ENCODE results near the gene TMEM52. TPM values are rescaled to one million over a fixed set of nuclear protein-coding genes. Genes with fewer than 3 reads are reported as not detected.
A peak's percentile ranks its signal among the peaks of the same experiment; 100 is the strongest.

The TMEM52 gene
- total and polyA plus RNA-seq, 9 of the 15 experiments (the other 6 are each of a cell fraction or from before 2014, with no cell fraction given): 0.37 to 22.5 (median 6.8) TPM

- TF ChIP-seq SRSF7 (optimal IDR thresholded peaks at IDR 0.05; ENCODE audit: low read depth, low read length) (no peak), HMBOX1 (IDR thresholded peaks at IDR 0.05) (peak; percentile 85), HMG20A (CRISPR knock-in tag; conservative IDR thresholded peaks at IDR 0.05) (no peak), MTF1 (CRISPR knock-in tag; IDR thresholded peaks at IDR 0.05; ENCODE audit: borderline replicate concordance) (no peak), POLR2AphosphoS2 (IDR thresholded peaks at IDR 0.05; ENCODE audit: low read length) (peak; percentile 80; the same call in 1 of the 2 replicates), CEBPB (tag; IDR thresholded peaks at IDR 0.05) (no peak), RB1 (IDR thresholded peaks at IDR 0.05; ENCODE audit: low read depth) (peak; percentile 87), ILK (tag; IDR thresholded peaks at IDR 0.05; ENCODE audit: borderline replicate concordance, low read depth) (no peak), CCAR2 (IDR thresholded peaks at IDR 0.05; ENCODE audit: low read depth, low read length) (no peak)
- TF ChIP-seq, protein P1, sequence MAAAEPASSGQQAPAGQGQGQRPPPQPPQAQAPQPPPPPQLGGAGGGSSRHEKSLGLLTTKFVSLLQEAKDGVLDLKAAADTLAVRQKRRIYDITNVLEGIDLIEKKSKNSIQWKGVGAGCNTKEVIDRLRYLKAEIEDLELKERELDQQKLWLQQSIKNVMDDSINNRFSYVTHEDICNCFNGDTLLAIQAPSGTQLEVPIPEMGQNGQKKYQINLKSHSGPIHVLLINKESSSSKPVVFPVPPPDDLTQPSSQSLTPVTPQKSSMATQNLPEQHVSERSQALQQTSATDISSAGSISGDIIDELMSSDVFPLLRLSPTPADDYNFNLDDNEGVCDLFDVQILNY (CRISPR knock-in tag; IDR thresholded peaks at IDR 0.05): no peak
- TF ChIP-seq, protein P2, sequence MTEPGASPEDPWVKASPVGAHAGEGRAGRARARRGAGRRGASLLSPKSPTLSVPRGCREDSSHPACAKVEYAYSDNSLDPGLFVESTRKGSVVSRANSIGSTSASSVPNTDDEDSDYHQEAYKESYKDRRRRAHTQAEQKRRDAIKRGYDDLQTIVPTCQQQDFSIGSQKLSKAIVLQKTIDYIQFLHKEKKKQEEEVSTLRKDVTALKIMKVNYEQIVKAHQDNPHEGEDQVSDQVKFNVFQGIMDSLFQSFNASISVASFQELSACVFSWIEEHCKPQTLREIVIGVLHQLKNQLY (CRISPR knock-in tag; conservative IDR thresholded peaks at IDR 0.05): no peak
- TF ChIP-seq, protein P3, sequence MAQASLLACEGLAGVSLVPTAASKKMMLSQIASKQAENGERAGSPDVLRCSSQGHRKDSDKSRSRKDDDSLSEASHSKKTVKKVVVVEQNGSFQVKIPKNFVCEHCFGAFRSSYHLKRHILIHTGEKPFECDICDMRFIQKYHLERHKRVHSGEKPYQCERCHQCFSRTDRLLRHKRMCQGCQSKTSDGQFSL (CRISPR knock-in tag; IDR thresholded peaks at IDR 0.05): 0 out of 2 replicates have a peak, but pooled peaks have one; percentile 51
- TF ChIP-seq, protein P3 (tag; IDR thresholded peaks at IDR 0.05): no peak
- TF ChIP-seq, protein P4, sequence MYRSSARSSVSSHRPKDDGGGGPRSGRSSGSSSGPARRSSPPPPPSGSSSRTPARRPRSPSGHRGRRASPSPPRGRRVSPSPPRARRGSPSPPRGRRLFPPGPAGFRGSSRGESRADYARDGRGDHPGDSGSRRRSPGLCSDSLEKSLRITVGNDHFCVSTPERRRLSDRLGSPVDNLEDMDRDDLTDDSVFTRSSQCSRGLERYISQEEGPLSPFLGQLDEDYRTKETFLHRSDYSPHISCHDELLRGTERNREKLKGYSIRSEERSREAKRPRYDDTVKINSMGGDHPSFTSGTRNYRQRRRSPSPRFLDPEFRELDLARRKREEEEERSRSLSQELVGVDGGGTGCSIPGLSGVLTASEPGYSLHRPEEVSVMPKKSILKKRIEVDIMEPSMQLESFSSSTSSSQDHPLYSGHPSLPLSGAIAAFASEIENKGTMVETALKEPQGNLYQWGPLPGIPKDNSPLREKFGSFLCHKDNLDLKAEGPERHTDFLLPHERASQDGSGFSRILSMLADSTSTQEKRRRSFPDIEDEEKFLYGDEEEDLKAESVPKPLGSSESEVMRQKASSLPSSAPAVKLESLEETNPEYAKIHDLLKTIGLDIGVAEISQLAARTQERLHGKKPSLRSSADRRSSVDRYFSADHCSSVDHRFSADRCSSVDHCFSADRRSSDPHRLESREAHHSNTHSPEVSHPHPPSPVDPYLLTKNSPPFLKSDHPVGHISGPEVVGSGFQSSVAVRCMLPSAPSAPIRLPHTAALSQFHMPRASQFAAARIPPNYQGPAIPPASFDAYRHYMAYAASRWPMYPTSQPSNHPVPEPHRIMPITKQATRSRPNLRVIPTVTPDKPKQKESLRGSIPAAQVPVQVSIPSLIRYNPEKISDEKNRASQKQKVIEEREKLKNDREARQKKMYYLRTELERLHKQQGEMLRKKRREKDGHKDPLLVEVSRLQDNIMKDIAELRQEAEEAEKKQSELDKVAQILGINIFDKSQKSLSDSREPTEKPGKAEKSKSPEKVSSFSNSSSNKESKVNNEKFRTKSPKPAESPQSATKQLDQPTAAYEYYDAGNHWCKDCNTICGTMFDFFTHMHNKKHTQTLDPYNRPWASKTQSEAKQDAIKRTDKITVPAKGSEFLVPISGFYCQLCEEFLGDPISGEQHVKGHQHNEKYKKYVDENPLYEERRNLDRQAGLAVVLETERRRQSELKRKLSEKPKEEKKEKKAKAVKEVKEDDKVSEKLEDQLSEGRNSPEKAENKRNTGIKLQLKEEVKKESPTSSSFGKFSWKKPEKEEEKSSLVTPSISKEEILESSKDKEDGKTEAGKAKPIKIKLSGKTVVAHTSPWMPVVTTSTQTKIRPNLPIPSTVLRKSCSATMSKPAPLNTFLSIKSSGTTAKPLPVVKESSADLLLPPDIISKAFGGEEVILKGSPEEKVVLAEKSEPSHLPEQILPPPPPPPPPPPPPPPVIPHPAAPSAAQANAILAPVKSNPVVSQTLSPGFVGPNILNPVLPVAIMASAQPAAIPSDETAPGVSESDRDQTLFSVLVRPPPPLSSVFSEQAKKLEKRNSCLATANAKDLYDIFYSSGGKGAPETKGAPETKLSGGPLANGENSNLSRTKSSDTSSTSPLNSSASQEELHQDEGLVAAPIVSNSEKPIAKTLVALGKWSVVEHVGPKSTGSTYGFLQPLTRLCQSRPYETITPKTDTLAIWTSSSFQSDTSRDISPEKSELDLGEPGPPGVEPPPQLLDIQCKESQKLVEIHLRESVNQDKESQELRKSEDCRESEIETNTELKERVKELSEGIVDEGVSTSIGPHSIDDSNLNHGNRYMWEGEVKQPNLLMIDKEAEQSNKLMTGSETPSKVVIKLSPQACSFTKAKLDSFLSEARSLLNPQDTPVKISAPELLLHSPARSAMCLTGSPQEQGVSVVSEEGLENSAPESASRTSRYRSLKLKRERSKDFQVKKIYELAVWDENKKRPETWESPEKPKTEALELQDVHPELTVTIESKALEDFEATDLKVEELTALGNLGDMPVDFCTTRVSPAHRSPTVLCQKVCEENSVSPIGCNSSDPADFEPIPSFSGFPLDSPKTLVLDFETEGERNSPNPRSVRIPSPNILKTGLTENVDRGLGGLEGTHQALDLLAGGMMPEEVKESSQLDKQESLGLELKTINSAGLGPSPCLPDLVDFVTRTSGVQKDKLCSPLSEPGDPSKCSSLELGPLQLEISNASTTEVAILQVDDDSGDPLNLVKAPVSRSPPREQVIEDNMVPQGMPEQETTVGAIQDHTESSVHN (IDR thresholded peaks at IDR 0.05; ENCODE audit: borderline replicate concordance in 1 of 2, low read depth in 1 of 2): no peak
Observed at GRCh38 chr1:1906185-1907097, 12.6 kb downstream of the TMEM52 start (continued).

All from K562 (cell line).